Measurements from ENCODE around the gene PPP1R3G.

DNA sequence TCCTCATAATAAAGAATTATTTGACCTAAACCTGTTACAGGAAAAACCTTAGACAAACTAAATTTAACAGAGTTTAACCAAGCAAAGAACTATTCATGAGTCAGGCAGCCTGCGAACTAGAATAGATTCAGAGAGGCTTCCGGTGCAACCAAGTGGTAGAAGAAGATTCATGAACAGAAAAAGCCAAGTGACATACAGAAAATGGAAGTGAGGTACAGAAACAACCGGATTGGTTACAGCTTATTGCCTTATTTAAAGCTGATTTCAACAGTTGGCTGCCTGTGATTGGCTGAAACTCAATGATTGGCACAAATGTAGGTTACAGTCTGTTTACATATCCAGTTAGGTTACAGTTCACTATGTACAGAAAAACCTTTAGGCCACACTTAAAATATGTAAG is 10.1 kb downstream of the PPP1R3G start:
- TF ChIP-seq POLR2A (IDR thresholded peaks at IDR 0.05; ENCODE audit: low read length), result no peak
- TF ChIP-seq, protein P1, sequence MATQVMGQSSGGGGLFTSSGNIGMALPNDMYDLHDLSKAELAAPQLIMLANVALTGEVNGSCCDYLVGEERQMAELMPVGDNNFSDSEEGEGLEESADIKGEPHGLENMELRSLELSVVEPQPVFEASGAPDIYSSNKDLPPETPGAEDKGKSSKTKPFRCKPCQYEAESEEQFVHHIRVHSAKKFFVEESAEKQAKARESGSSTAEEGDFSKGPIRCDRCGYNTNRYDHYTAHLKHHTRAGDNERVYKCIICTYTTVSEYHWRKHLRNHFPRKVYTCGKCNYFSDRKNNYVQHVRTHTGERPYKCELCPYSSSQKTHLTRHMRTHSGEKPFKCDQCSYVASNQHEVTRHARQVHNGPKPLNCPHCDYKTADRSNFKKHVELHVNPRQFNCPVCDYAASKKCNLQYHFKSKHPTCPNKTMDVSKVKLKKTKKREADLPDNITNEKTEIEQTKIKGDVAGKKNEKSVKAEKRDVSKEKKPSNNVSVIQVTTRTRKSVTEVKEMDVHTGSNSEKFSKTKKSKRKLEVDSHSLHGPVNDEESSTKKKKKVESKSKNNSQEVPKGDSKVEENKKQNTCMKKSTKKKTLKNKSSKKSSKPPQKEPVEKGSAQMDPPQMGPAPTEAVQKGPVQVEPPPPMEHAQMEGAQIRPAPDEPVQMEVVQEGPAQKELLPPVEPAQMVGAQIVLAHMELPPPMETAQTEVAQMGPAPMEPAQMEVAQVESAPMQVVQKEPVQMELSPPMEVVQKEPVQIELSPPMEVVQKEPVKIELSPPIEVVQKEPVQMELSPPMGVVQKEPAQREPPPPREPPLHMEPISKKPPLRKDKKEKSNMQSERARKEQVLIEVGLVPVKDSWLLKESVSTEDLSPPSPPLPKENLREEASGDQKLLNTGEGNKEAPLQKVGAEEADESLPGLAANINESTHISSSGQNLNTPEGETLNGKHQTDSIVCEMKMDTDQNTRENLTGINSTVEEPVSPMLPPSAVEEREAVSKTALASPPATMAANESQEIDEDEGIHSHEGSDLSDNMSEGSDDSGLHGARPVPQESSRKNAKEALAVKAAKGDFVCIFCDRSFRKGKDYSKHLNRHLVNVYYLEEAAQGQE (IDR thresholded peaks at IDR 0.05), result no peak
- TF ChIP-seq, protein P2, sequence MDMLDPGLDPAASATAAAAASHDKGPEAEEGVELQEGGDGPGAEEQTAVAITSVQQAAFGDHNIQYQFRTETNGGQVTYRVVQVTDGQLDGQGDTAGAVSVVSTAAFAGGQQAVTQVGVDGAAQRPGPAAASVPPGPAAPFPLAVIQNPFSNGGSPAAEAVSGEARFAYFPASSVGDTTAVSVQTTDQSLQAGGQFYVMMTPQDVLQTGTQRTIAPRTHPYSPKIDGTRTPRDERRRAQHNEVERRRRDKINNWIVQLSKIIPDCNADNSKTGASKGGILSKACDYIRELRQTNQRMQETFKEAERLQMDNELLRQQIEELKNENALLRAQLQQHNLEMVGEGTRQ (IDR thresholded peaks at IDR 0.05), result no peak
- no peak for TF ChIP-seq KDM5A (IDR thresholded peaks at IDR 0.05)
- TF ChIP-seq PHF8 (IDR thresholded peaks at IDR 0.05; ENCODE audit: borderline replicate concordance, low read depth), result no peak
- no peak for TF ChIP-seq JUNB (IDR thresholded peaks at IDR 0.05)
- TF ChIP-seq, protein P3, sequence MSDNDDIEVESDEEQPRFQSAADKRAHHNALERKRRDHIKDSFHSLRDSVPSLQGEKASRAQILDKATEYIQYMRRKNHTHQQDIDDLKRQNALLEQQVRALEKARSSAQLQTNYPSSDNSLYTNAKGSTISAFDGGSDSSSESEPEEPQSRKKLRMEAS (IDR thresholded peaks at IDR 0.05), result no peak
- TF ChIP-seq, protein P4, sequence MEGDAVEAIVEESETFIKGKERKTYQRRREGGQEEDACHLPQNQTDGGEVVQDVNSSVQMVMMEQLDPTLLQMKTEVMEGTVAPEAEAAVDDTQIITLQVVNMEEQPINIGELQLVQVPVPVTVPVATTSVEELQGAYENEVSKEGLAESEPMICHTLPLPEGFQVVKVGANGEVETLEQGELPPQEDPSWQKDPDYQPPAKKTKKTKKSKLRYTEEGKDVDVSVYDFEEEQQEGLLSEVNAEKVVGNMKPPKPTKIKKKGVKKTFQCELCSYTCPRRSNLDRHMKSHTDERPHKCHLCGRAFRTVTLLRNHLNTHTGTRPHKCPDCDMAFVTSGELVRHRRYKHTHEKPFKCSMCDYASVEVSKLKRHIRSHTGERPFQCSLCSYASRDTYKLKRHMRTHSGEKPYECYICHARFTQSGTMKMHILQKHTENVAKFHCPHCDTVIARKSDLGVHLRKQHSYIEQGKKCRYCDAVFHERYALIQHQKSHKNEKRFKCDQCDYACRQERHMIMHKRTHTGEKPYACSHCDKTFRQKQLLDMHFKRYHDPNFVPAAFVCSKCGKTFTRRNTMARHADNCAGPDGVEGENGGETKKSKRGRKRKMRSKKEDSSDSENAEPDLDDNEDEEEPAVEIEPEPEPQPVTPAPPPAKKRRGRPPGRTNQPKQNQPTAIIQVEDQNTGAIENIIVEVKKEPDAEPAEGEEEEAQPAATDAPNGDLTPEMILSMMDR (IDR thresholded peaks at IDR 0.05), result no peak
